RWPE2 (cell line): Measurements from ENCODE around the gene RUFY1.
A peak's percentile ranks its signal among the peaks of the same experiment; 100 is the strongest.

Experiments used
- ATAC-seq: fragments of 200-7000 bp; cut with Tn5 transposase; 3 replicates; pipeline ENCODE4 v1.9.1; 2021; ENCODE audit warnings: low read depth
- DNase-seq: peaks from one replicate; pipeline ENCODE4 v3.0.0-alpha.2; 2020; ENCODE audit warnings: low spot score
- H3K27ac ChIP-seq: fragments of 450-650 bp; 2 replicates; pipeline ENCODE4 v1.5.1; 2017; ENCODE audit warnings: mild to moderate bottlenecking; ENCODE audit not compliant: poor library complexity, severe bottlenecking
- H3K27me3 ChIP-seq: fragments of 250-450 bp; sonication (Bioruptor Pico); 2 replicates; pipeline ENCODE4 v1.5.1; 2021; ENCODE audit warnings: mild to moderate bottlenecking, moderate library complexity; ENCODE audit not compliant: insufficient read depth, poor library complexity, severe bottlenecking
- H3K36me3 ChIP-seq: fragments of 250-450 bp; sonication (Bioruptor Pico); 2 replicates; pipeline ENCODE4 v1.5.1; 2020; ENCODE audit warnings: low read depth, mild to moderate bottlenecking, moderate library complexity
- H3K4me1 ChIP-seq: fragments of 250-450 bp; sonication (Bioruptor Pico); 2 replicates; pipeline ENCODE4 v1.5.1; 2021; ENCODE audit warnings: mild to moderate bottlenecking, moderate library complexity; ENCODE audit not compliant: insufficient read depth, poor library complexity, severe bottlenecking
- H3K4me3 ChIP-seq: fragments of 250-450 bp; sonication (Bioruptor Pico); 2 replicates; pipeline ENCODE4 v1.5.1; 2021; ENCODE audit warnings: mild to moderate bottlenecking, moderate library complexity; ENCODE audit not compliant: severe bottlenecking
- H3K9me3 ChIP-seq: fragments of 250-450 bp; sonication (Bioruptor Pico); 2 replicates; pipeline ENCODE4 v1.5.1; 2021; ENCODE audit warnings: mild to moderate bottlenecking, moderate library complexity; ENCODE audit not compliant: severe bottlenecking
- TF ChIP-seq, protein P1 (sequence below): fragments of 450-650 bp; IDR thresholded peaks from one replicate; pipeline ENCODE4 v1.5.1; 2017; ENCODE audit warnings: mild to moderate bottlenecking, moderate library complexity; ENCODE audit not compliant: poor library complexity, severe bottlenecking

The RUFY1 gene

DNA sequence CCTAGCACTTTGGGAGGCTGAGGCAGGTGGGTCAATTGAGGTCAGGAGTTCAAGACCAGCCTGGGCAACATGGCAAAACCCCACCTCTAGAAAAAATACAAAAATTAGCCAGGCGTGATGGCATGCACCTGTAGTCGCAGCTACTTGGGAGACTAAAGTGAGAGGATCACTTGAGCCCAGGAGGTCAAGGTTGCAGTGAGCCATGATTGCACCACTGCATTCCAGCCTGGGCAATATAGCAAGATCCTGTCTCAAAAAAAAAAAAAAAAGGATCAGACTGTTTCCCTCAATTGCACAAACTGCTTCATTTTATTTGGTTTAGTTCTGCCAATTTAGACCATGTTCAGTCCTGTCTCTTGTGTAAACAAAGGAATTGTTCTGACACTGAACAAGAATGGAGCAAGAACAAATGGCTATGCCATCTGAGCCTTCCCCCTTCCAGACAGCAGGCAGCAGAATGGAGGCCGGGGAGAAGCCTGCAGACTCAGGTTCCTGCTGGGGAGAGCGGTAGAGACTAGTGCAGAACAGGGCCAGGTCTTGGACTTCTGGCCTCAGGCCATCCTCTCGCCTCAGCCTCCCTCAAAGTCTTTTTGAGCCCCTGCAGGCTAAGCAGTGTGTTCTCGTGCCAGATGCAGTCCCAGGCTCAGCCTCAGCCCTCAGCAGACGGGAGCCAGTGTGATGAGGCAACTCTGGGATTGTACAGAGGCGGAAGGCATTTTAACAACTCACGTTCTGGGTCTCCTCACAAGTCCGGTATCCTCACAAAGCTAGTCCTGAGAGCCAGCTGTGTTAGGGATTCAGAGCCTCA, 54.9 kb downstream of the RUFY1 start:
- Histone ChIP-seq H3K9me3 (no peaks in the 10 kb centered on the region), H3K27ac (no peak overlapping the region)

DNA sequence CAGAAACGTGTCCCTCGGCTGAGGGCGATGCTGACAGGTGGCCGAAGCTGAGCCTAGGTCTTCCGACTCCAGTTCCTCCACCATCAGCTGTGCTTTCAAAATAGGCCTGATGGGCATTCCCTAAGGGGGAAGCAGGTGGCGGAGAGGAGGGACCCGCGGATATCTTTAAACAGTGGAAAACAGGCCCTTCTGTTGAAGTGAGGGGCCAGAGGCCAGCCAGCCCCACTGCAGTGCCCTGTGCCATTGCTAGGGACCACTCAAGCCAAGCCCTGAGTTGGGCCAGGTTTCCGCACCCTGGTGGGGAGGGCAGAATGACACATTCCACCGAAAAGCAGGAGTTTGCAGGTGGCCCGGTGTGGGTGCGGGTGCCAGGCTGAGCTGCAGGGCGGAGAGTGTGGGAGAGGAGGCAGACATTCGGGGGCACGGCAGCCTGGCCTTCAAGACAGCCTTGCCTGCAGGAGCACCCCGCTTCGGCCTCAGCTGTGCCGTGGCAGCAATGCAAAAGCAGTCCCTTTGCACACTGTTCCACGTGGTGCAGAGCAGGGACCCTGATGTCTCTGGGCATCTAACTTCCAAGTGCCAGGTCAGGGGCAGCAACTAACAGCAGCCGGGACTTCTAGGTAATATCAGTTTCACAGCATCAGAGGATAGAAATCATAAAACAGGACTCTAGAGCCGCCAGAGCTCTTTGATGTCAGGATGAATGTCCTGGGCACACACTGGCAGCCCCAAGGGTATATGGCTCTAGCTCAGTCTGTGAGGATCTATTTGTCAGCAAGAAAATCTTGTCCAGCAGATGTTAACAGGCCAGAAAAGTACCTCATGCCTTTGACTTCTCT, 55.9 kb downstream of the RUFY1 start:
- no peak overlapping the region for H3K27ac ChIP-seq
- ATAC-seq = no peak

More for the DNA sequence above, 54.9 kb downstream of the RUFY1 start:
- Histone ChIP-seq H3K4me3 (no peak overlapping the region), H3K4me1 (no peaks in the 10 kb centered on the region), H3K27me3 (no peaks in the 10 kb centered on the region), H3K36me3 (peaks cover 61% of the 10 kb centered on the region)
- TF ChIP-seq, protein P1, sequence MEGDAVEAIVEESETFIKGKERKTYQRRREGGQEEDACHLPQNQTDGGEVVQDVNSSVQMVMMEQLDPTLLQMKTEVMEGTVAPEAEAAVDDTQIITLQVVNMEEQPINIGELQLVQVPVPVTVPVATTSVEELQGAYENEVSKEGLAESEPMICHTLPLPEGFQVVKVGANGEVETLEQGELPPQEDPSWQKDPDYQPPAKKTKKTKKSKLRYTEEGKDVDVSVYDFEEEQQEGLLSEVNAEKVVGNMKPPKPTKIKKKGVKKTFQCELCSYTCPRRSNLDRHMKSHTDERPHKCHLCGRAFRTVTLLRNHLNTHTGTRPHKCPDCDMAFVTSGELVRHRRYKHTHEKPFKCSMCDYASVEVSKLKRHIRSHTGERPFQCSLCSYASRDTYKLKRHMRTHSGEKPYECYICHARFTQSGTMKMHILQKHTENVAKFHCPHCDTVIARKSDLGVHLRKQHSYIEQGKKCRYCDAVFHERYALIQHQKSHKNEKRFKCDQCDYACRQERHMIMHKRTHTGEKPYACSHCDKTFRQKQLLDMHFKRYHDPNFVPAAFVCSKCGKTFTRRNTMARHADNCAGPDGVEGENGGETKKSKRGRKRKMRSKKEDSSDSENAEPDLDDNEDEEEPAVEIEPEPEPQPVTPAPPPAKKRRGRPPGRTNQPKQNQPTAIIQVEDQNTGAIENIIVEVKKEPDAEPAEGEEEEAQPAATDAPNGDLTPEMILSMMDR = no peak
- no peak for ATAC-seq
- no peak for DNase-seq

DNA sequence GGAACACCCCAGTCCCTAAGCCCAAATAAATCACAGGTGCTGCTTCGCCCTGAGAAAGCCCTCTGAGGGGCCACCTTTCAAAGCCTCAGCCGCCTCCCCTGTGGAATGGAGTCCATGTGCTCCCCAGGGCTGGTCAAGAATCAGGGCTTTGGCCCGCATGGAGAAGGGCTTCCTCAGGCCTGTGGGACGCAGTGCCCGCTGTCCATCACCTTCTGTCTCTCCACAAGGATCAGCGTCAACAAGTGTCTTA, 56.5 kb downstream of the RUFY1 start:
- DNase-seq = no peak
- no peaks in the 10 kb centered on the region for H3K9me3 ChIP-seq
- H3K4me3 ChIP-seq = no peak overlapping the region
- no peaks in the 10 kb centered on the region for H3K27me3 ChIP-seq
- no peak overlapping the region for H3K27ac ChIP-seq
- H3K36me3 ChIP-seq = peaks cover 67% of the 10 kb centered on the region
- no peak for ATAC-seq
- TF ChIP-seq, protein P1 = no peak
- H3K4me1 ChIP-seq = no peaks in the 10 kb centered on the region

More for the DNA sequence above, 55.9 kb downstream of the RUFY1 start:
- TF ChIP-seq, protein P1 = no peak
- Histone ChIP-seq H3K4me3 (no peak overlapping the region), H3K9me3 (no peaks in the 10 kb centered on the region), H3K27me3 (no peaks in the 10 kb centered on the region), H3K4me1 (no peaks in the 10 kb centered on the region), H3K36me3 (peaks cover 65% of the 10 kb centered on the region)
- DNase-seq = no peak

DNA sequence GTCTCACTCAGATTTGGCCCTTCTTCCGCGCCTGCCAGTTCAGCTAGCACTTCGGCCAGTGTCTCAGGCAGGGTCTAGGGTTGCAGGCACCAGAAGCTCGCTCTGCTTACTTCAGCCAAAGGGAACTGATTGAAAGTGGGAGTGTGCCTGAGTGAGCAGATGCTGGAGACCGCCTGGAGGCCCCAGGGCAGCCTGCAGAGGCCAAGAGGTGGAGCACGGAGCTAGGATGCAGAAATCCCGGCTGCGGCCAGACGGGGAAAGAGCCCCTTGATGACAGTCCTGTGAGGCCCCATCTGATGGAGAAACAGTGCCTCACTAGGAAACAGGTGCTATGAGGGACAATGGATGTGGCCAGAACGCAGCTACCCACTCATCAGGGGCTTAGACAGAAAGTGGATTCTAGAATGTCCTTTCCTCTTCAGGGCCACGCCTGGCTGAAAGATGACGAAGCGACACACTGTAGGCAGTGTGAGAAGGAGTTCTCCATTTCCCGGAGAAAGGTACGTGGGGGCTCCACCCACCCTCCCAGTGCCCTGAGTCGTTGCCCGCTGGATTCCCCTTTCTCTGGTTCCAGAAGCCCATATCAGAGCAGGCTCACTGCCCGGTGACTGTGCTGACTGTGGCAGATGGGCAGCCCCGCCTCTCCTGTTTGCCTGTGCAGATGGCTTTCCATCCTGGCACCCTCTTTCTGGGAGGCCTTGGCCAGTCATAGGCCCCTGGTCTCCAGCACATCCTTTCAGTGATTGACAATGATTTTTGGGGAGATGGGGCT, 57.0 kb downstream of the RUFY1 start:
- no peaks in the 10 kb centered on the region for H3K9me3 ChIP-seq
- no peak overlapping the region for H3K27ac ChIP-seq
- peaks cover 67% of the 10 kb centered on the region for H3K36me3 ChIP-seq
- H3K27me3 ChIP-seq = no peaks in the 10 kb centered on the region
- DNase-seq = no peak
- H3K4me3 ChIP-seq = no peak overlapping the region
- no peaks in the 10 kb centered on the region for H3K4me1 ChIP-seq
- TF ChIP-seq, protein P1 = no peak
- peak; percentile 12; the same call in 2 of the 3 replicates for ATAC-seq
